NB4 (cell line): ENCODE data around the gene MED8.

ENCODE experiments used
- DNase-seq: peaks from one replicate; pipeline ENCODE4 v3.0.0; 2010; ENCODE audit warnings: low read depth
- H3K4me3 ChIP-seq: one replicate; pipeline ENCODE4 v1.5.1; 2011; ENCODE audit warnings: mild to moderate bottlenecking, low read depth, low read length, moderate library complexity
- CTCF ChIP-seq: IDR thresholded peaks from one replicate; pipeline ENCODE4 v1.5.1; 2012; ENCODE audit warnings: low read depth, low read length
- MAX ChIP-seq: IDR thresholded peaks from 2 replicates; pipeline ENCODE4 v1.6.1; 2011; ENCODE audit warnings: low read depth, low read length
- MYC ChIP-seq: IDR thresholded peaks from 2 replicates; pipeline ENCODE4 v1.6.1; 2011; ENCODE audit warnings: low read depth, low read length
- POLR2A ChIP-seq: IDR thresholded peaks from 2 replicates; pipeline ENCODE4 v1.6.1; 2011; ENCODE audit warnings: mild to moderate bottlenecking; ENCODE audit not compliant: insufficient read length; ENCODE audit errors: extremely low read depth

Gene MED8

DNA sequence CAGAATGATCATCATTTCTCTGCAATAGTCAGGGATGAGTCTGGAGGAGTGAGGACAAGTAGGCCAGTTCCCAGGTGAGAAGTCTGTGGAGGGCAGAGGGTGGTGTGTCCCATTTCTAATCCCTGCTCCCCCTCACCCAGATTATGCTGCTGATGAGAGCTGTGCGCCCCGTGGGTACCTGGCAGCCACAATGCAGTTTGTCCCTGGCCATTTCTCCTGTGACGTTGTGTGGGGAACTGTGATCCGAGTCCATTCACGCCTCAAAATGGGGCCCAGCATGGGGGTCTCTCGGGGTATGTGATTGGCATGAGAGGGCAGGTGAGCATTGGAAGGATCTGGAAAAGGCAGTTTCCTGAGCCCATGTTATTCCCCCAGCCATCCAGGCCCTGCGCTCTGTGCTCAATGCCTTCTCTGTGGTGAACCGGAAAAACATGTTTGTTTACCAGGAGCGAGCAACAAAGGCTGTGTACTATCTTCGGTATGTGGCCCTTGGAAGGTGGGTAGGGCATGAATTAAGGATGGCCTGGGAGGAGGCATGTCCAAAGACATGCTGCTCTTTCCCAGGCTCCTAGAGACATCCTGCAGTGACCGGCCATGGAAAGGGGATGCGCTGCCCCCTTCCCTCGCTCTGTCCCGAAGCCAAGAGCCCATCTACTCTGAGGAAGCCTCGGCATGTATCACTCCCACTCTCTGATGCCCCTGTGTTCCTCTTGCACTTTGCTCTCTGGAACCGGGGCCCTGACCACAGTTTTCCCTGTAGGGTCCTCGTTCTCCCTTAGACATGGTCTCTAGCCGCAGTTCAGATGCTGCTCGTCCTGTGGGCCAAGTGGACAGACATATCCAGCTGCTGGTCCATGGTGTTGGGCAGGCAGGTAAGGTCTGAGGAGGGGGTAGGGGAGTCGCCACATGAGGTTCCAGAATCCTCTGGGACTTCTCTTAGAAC lies 47.7 kb upstream of the MED8 start:
- no peak for TF ChIP-seq CTCF
- TF ChIP-seq MYC, result no peak
- TF ChIP-seq POLR2A, result no peak
- TF ChIP-seq MAX, result no peak
- DNase-seq, result no peak
- no peak overlapping the region for H3K4me3 ChIP-seq

DNA sequence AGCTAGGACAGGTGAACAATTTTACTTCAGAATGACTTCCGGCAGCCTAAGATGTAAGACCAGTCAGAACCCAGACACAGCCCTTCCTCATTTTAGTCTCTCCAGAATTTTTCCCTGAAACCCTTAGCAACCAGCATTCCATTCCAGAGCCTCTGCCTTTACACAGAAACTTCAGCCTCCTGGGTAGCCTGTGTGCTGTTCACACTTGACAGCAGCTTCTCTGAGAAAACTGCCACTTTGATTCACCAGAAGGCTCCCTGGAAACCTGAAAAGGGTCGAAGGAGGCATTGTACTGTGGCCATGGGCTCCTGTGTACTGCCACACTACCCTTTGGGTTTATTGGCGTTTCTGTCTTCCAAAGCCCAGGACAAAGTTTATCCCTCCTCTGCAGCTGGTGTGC lies 46.8 kb upstream of the MED8 start:
- no peak for DNase-seq

DNA sequence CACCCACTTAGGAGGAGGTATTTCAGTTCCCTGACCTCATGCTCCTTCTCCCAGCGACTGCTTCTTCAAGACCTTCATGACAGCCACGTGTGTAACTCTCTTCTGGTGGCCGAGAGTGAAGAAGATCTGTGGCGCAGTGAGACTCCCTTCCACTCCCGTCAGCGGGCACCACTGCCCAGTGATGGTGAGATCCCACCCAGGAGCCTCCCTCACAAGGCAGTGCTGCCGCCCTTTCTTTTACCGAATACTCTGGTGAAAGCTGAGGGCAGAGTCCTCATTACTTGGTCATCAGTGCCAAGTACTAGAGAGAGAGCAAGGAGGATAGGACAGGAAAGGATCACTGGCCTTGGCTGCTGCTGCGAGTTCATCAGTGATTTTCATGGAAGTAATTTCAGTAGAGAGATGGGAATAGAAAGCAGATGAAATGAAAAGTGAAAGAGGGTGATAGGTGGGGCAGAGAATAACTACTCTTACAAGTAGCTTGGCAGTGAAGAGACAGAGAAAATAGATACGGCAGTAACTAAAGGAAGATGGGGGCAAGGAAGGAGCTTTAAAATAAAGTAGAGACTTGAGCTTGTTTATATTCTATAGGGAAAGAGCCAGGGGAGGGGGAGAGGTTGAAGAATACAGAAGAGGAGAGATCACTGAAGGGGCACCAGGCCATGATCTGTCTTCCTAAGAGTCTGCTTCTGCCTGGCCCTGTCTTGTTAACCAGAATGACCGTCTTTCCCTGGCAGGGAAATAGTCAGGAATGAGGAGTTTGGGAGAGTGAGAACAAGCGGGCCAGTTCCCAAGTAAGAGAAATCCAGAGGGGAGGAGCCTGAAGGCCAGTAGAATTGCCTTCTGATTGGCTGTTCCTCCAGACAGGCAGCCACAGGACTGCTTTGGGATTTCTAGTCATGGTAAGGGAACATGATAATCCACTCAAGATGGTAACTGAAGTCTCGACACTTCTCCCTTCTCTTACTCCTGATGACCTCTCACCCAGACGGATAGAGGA lies 45.8 kb upstream of the MED8 start:
- H3K4me3 ChIP-seq, result no peak overlapping the region
- TF ChIP-seq MAX, result no peak
- no peak for TF ChIP-seq POLR2A
- no peak for TF ChIP-seq MYC
- no peak for DNase-seq

More for the DNA sequence above, 46.8 kb upstream of the MED8 start:
- no peak for TF ChIP-seq CTCF
- TF ChIP-seq MAX, result no peak
- no peak for TF ChIP-seq POLR2A
- no peak for TF ChIP-seq MYC
- H3K4me3 ChIP-seq, result no peak overlapping the region

GRCh38 chr1:43434256-43434655 lies 44.7 kb upstream of the MED8 start:
- no peak overlapping the region for H3K4me3 ChIP-seq
- no peak for TF ChIP-seq POLR2A
- TF ChIP-seq CTCF, result no peak
- TF ChIP-seq MAX, result no peak
- no peak for TF ChIP-seq MYC
- DNase-seq, result no peak

DNA sequence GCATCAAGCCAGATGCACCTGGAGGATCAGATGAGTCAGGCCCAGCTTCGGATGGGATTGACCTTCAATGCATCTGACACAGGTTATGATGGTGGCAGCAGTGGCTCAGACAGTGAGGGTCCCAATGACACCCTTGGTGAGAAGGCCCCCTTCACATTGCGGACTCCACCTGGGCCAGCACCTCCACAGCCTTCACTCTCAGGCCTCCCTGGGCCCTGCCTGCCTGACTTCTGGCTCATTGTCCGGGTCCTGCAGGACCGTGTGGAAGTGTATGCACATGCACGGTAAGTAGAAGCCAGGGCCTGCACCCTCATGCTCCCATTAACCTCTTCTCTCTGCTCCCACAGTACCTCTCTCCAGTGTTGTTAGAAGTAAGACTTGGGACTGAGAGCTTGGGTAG lies 43.3 kb upstream of the MED8 start:
- H3K4me3 ChIP-seq, result no peak overlapping the region
- TF ChIP-seq MAX, result no peak
- no peak for TF ChIP-seq POLR2A
- no peak for TF ChIP-seq CTCF
- TF ChIP-seq MYC, result no peak
- no peak for DNase-seq
